ENCODE results near the gene SCPEP1.
"Not testable (repeated sequence)": the region's sequence is repeated elsewhere in the genome, so short reads cannot be mapped to it uniquely, and the experiment has no call there.

The SCPEP1 gene

DNA sequence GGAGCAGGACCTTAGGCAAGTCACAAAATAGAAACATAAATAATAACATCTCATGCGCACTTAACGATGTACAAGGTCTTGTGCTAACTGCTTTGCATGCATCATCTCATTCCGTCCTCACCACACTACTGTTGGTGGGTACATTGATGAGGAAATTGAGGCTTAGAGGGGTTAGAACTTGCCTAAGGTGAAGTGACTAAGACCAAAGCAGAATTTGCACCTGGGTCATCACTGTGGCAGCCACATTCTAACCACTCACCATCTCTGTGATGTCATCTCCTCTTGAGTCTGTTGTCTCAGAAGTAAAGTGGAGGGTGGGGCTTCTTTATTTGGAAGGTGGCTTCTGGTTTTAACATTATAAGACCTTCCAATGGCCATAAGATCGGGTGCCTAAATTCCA lies 43.7 kb upstream of the SCPEP1 start:
- H3K4me3 ChIP-seq (ENCODE audit: low read length), result no peak overlapping the region
- TF ChIP-seq, protein P1, sequence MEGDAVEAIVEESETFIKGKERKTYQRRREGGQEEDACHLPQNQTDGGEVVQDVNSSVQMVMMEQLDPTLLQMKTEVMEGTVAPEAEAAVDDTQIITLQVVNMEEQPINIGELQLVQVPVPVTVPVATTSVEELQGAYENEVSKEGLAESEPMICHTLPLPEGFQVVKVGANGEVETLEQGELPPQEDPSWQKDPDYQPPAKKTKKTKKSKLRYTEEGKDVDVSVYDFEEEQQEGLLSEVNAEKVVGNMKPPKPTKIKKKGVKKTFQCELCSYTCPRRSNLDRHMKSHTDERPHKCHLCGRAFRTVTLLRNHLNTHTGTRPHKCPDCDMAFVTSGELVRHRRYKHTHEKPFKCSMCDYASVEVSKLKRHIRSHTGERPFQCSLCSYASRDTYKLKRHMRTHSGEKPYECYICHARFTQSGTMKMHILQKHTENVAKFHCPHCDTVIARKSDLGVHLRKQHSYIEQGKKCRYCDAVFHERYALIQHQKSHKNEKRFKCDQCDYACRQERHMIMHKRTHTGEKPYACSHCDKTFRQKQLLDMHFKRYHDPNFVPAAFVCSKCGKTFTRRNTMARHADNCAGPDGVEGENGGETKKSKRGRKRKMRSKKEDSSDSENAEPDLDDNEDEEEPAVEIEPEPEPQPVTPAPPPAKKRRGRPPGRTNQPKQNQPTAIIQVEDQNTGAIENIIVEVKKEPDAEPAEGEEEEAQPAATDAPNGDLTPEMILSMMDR (conservative IDR thresholded peaks at IDR 0.05; ENCODE audit: low read depth, low read length), result no peak
- DNase-seq (ENCODE audit: low read depth), result no peak

DNA sequence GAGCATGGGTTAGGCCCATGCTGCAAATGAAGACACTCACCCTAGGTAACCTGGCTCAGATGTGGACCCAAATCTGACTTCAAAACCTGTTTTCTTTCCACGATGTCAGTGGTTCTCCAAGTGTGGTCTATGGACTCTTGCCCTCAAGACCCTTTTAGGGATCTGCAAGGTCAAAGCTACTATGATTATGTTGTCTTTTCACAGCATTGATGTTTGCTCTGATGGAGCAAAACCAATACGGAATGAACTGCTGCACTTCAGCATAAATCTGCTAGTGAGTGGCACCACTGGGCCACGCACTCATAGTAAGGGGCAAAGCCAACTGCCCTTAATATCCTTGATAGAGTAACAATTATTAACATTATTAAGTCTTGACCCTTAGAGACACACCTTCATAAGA lies 42.5 kb upstream of the SCPEP1 start:
- no peak for DNase-seq (ENCODE audit: low read depth)
- TF ChIP-seq, protein P1 (conservative IDR thresholded peaks at IDR 0.05; ENCODE audit: low read depth, low read length), result no peak
- no peak overlapping the region for H3K4me3 ChIP-seq (ENCODE audit: low read length)

DNA sequence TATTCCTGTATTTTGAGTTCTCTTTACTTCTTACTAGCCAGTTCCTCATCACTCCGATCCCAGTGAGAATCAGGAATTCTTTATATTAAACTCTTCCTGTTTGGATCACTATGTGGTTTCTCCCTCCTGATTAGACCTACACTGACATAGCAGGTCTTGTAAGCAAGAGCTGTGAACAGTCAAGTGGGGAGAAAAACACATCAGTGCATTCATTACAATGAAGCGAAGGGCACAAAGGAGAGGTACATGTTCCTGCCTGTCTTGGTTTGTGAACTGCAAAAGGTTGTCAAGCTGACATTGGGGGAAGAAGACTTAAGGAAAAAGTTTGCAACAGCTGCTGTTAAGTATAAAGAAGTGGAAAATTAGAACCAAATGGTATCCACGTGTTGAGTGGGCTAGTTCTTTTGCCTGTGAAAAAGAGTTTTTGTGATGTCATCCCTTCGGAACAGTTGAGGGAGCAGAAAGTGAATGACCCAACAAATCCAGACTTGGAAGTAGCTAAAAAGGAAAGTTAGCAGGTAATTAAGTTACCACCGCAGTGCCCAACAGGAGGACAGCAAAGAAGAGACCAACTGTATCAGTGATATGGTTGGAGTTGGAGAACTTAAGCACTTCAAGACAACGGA lies 41.1 kb upstream of the SCPEP1 start:
- no peak for DNase-seq (ENCODE audit: low read depth)
- TF ChIP-seq, protein P1 (conservative IDR thresholded peaks at IDR 0.05; ENCODE audit: low read depth, low read length), result no peak
- no peak overlapping the region for H3K4me3 ChIP-seq (ENCODE audit: low read length)

DNA sequence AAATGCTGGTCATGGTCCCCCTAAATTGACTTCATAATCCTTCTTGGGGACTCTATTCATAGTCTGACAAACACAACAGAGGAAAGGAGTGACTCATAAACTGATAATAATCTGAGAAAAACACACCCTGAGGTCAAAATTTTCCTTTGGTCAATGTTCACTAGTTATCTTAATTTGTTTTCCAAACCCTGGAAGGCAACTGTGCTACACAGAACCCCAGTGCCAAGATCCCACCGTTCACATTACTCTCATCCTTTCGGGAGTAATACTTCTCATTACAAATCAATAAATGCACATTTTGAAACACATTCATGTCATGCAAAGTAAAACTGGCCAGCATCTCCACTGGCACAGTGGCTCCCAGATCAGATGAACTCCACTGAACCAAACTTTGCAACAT lies 40.2 kb upstream of the SCPEP1 start:
- no peak overlapping the region for H3K4me3 ChIP-seq (ENCODE audit: low read length)
- no peak for DNase-seq (ENCODE audit: low read depth)
- TF ChIP-seq, protein P1 (conservative IDR thresholded peaks at IDR 0.05; ENCODE audit: low read depth, low read length), result no peak

- not testable (repeated sequence) for DNase-seq (ENCODE audit: low read depth); H3K4me3 ChIP-seq (ENCODE audit: low read length)
Measured at GRCh38 chr17:56938206-56938605, 39.7 kb upstream of the SCPEP1 start.

- no peak overlapping the region for H3K4me3 ChIP-seq (ENCODE audit: low read length)
- TF ChIP-seq, protein P1 (conservative IDR thresholded peaks at IDR 0.05; ENCODE audit: low read depth, low read length), result peak; percentile 59
- no peak for DNase-seq (ENCODE audit: low read depth)
Measured at GRCh38 chr17:56939869-56940484, 38.0 kb upstream of the SCPEP1 start.

- H3K4me3 ChIP-seq (ENCODE audit: low read length), result no peak overlapping the region
- no peak for DNase-seq (ENCODE audit: low read depth)
- TF ChIP-seq, protein P1 (conservative IDR thresholded peaks at IDR 0.05; ENCODE audit: low read depth, low read length), result no peak
Measured at GRCh38 chr17:56943505-56944125, 34.3 kb upstream of the SCPEP1 start.
